LNCaP clone FGC (cell line): ENCODE results near the gene TSSK6.

Experiments used
- DNase-seq: peaks from one replicate; pipeline ENCODE4 v3.0.0-alpha.2; 2011; ENCODE audit warnings: low read depth
- H3K4me3 ChIP-seq: 2 replicates; pipeline ENCODE4 v1.5.1; 2011; ENCODE audit warnings: mild to moderate bottlenecking, low read depth, low read length, control low read depth
- CTCF ChIP-seq: IDR thresholded peaks from 2 replicates; pipeline ENCODE4 v1.5.1; 2012; ENCODE audit warnings: mild to moderate bottlenecking; ENCODE audit not compliant: control insufficient read depth, insufficient read depth; ENCODE audit errors: extremely low read depth

TSSK6 gene

GRCh38 chr19:19544954-19545591 is 29.7 kb upstream of the TSSK6 start:
- TF ChIP-seq CTCF, result no peak
- H3K4me3 ChIP-seq, result no peak overlapping the region
- DNase-seq, result no peak

- H3K4me3 ChIP-seq, result no peak overlapping the region
- DNase-seq, result no peak
- no peak for TF ChIP-seq CTCF
Measured at GRCh38 chr19:19544257-19544953, 29.1 kb upstream of the TSSK6 start.

GRCh38 chr19:19543640-19544039 is 28.3 kb upstream of the TSSK6 start:
- DNase-seq, result no peak
- H3K4me3 ChIP-seq, result no peak overlapping the region
- no peak for TF ChIP-seq CTCF

GRCh38 chr19:19543101-19543500 is 27.8 kb upstream of the TSSK6 start:
- H3K4me3 ChIP-seq, result no peak overlapping the region
- no peak for TF ChIP-seq CTCF
- DNase-seq, result no peak

GRCh38 chr19:19542507-19542906 is 27.2 kb upstream of the TSSK6 start:
- DNase-seq, result no peak
- TF ChIP-seq CTCF, result no peak
- H3K4me3 ChIP-seq, result no peak overlapping the region

GRCh38 chr19:19541616-19542015 is 26.3 kb upstream of the TSSK6 start:
- no peak for DNase-seq
- TF ChIP-seq CTCF, result no peak
- H3K4me3 ChIP-seq, result no peak overlapping the region
